SK-N-MC (cell line): ENCODE results near the gene SLC19A2.

Experiments used
- DNase-seq: peaks from one replicate; pipeline ENCODE4 v3.0.0-alpha.2; 2011; ENCODE audit warnings: low read depth, low spot score
- H3K27ac ChIP-seq: fragments of 200-600 bp; sonication (generic); 2 replicates; pipeline ENCODE4 v1.5.1; 2016; ENCODE audit warnings: mixed run types
- H3K36me3 ChIP-seq: fragments of 200-600 bp; sonication (generic); 2 replicates; pipeline ENCODE4 v1.6.1; 2017; ENCODE audit warnings: antibody characterized with exemption, low read length, mixed read lengths; ENCODE audit not compliant: insufficient read depth
- H3K4me3 ChIP-seq: fragments of 200-600 bp; sonication (generic); 2 replicates; pipeline ENCODE4 v1.5.1; 2016
- H3K9ac ChIP-seq: fragments of 200-600 bp; sonication (generic); 2 replicates; pipeline ENCODE4 v1.8.0; 2017; ENCODE audit warnings: mixed run types, mixed read lengths; ENCODE audit not compliant: insufficient read length
- H3K9me3 ChIP-seq: fragments of 200-600 bp; sonication (generic); 2 replicates; pipeline ENCODE4 v1.6.1; 2017; ENCODE audit warnings: low read depth, mild to moderate bottlenecking, antibody characterized with exemption, low read length, moderate library complexity, mixed read lengths
- EZH2 ChIP-seq: fragments of 200-600 bp; sonication (generic); IDR thresholded peaks from one replicate; pipeline ENCODE4 v1.6.1; 2017; ENCODE audit warnings: antibody characterized with exemption
- FOXP2 ChIP-seq: optimal IDR thresholded peaks from 2 replicates; pipeline ENCODE3; 2011; ENCODE audit warnings: mild to moderate bottlenecking, moderate library complexity; ENCODE audit not compliant: insufficient read depth; ENCODE audit errors: extremely low read length, control extremely low read depth
- POLR2AphosphoS5 ChIP-seq: IDR thresholded peaks from 2 replicates; pipeline ENCODE4 v1.6.1; 2012; ENCODE audit warnings: mild to moderate bottlenecking, low read depth, low read length, borderline replicate concordance

The SLC19A2 gene

DNA sequence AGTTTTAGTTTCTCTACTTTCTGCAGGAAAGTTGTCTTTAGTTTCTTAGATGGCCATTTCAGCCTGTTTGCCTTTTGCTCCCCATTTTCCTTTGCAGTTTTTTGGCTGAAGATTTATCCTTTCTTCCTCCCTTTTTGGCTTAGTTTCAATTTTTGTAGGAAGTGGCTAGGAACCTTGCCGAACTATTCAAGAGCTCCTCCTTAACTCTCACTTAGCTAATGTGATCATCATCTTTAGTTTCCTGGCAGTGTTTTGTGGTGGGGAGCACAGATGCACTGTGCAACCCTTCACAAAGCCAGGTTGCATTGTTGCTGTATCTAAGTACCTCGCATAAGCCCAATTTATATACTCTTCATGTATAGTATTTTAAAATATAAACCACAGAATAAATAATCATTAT, 29.7 kb downstream of the SLC19A2 start:
- TF ChIP-seq EZH2 (no peak), POLR2AphosphoS5 (no peak), FOXP2 (no peak)
- no peak overlapping the region for H3K4me3 ChIP-seq
- no peak for DNase-seq
- peaks cover 6% of the 10 kb centered on the region; the same call in 1 of the 2 replicates for H3K9me3 ChIP-seq
- no peaks in the 10 kb centered on the region for H3K36me3 ChIP-seq
- no peak overlapping the region for H3K9ac ChIP-seq
- no peak overlapping the region for H3K27ac ChIP-seq

DNA sequence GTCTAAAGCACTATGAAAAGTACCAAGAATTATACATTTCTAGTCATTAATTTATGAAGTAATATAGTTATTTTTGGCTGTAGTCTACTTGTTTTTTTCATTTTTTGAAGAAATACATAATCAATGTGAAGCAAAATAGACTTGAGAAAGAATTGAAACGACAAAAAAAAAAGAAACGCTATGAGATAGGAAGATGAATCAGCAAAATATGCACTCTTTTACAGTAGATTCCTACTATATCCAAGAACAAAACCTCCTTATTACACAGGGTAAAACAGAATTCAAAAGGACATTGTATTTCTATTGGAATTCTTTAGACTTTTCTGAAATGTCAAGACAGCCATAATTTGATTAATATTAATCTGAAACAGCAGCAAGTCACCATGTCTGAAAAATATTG, 32.8 kb downstream of the SLC19A2 start:
- Histone ChIP-seq H3K4me3 (no peak overlapping the region), H3K36me3 (no peaks in the 10 kb centered on the region), H3K9me3 (peaks cover 6% of the 10 kb centered on the region; the same call in 1 of the 2 replicates), H3K9ac (no peak overlapping the region), H3K27ac (no peak overlapping the region)
- no peak for DNase-seq
- no peak for TF ChIP-seq EZH2
- TF ChIP-seq FOXP2, result no peak
- no peak for TF ChIP-seq POLR2AphosphoS5

DNA sequence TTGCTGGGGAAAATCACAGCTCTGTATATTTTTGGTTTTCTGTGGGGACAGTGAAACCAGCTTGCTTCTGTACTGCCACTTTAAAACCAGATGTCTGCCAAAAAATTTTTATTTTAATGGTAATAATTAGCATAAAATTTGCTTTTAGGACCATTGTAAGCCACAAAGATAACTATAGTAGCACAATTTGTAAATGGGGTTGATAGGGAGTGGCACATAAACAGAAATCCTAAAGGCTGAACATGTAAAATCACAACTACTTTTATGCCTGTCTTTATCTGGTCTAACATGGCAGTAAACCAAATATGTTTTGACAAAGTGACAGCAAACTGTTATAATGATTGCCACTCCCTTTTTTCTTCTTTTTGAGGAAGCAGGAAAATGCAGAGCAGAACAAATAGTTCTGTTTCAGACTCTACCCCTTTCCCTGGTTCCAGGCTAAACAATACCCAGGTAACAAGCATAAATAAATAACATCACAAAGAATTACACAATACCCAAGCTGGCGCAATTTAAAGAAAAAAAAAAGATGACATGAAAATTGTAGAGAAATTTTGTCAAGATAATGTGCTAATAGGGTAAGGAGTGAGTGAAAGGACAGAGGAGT, 34.4 kb downstream of the SLC19A2 start:
- TF ChIP-seq POLR2AphosphoS5 (no peak), FOXP2 (no peak), EZH2 (no peak)
- Histone ChIP-seq H3K27ac (no peak overlapping the region), H3K9ac (no peak overlapping the region), H3K9me3 (no peaks in the 10 kb centered on the region), H3K4me3 (no peak overlapping the region), H3K36me3 (no peaks in the 10 kb centered on the region)
- DNase-seq, result no peak

DNA sequence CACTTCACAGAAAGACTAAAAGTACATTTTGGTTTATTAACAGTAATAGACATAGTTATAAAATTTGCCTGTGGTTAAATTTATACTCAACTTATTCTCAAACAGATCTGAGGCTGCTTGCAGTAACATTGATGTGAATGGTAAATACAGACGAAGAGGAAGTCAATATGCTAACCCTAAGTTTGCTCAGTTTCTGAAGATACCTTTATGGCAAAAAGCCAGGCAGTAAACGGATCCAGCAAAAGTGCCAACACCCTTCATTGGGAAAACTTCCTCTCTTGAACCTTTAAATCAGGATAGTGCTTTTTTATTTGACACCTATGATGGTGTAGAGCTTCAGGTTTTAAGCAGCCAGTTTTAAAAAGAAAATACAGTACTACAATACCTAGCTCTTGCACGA, 41.8 kb downstream of the SLC19A2 start:
- Histone ChIP-seq H3K9me3 (no peaks in the 10 kb centered on the region), H3K9ac (no peak overlapping the region), H3K4me3 (no peak overlapping the region), H3K36me3 (no peaks in the 10 kb centered on the region), H3K27ac (no peak overlapping the region)
- no peak for TF ChIP-seq FOXP2
- DNase-seq, result no peak

DNA sequence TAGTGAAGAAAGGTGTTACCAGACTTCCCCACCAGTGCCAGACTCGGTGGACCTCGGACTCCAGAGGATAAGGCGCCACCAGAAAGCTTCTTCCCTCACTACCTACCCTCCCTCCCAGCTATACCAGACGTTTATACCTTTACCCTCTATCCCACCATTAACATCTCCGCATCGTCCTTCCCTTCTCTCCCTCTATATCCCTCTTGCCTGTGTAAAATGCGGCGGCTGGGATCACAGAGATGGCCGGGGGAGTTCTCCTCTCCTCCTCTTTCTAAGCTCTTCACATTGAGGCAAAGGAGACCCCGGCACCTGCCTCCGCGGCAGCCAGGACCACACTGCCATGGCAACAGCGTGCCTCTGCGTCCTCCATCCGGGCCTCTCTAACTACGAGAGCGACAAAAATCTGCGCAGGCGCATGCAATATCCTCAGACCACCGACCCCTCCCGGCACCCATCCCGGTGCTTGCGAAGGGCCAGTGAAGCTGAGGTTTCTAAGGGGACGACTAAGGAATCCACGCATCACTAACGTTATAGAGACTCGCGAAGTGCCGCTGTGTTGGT, 58.6 kb downstream of the SLC19A2 start, which contains the start of gene CCDC181:
Gene CCDC181, minus strand, starts transcription at position 394 of the 561 bp plus-strand sequence. CDS start 2,547 bp downstream, outside the sequence.
- DNase-seq, result no peak

DNA sequence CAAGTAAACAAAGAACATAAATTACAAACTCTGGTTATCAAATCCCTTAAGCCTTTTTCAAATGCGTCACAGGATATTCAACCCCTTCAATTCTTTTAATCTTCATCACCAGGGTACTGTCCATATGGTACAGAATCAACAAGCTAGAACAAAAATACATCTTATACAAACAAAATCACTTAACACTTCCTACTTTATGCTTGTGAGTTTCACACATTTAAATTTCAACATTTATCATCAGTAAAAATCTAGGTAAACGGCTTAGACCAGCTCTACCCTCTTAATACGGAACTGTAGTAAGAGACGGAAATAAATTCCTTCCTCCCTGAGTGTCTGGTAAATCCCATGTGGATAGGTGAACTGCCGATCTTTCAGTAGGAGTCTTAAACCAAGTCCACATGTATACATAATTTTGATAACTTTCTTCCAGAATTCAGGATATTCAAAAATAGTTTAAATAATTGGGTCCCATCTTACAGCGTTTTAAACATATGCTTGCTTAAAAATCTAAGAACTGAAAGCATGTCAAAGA, 59.5 kb downstream of the SLC19A2 start:
- TF ChIP-seq EZH2 (no peak), FOXP2 (no peak), POLR2AphosphoS5 (no peak)
- DNase-seq, result no peak
- H3K27ac ChIP-seq, result no peak overlapping the region
- peak overlapping the region; percentile 79; the same call in 1 of the 2 replicates for H3K4me3 ChIP-seq
- no peaks in the 10 kb centered on the region for H3K9me3 ChIP-seq
- no peaks in the 10 kb centered on the region for H3K36me3 ChIP-seq
- H3K9ac ChIP-seq, result no peak overlapping the region

More for the DNA sequence above, 58.6 kb downstream of the SLC19A2 start, which contains the start of gene CCDC181:
- Histone ChIP-seq H3K4me3 (peak within 1 kb of the TSS; percentile 79), H3K9me3 (no peaks in the 10 kb centered on the region), H3K27ac (no peak within 1 kb of the TSS), H3K36me3 (no peaks in the 10 kb centered on the region), H3K9ac (peak within 1 kb of the TSS; percentile 64)
- TF ChIP-seq EZH2 (no peak), POLR2AphosphoS5 (peak; percentile 51; the same call in 1 of the 2 replicates), FOXP2 (no peak)

DNA sequence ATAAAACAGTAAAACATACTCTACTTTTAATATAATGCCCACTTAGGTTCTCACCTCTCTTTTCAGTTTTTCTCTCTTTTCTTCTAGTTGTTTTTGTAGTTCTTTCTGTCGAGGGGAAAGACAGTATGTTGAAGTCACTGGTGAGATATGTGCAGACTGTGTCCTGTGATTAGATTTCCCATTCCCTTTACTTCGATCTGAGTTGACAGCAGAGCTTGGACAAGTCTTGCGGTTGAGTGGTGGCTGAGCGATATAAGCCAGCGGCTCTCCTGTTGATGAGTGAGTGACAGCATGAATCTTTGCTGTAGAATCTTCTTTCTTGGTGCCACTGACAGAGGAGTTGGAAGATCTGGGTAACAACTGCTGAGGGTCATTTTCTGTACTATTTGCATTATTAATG, 64.4 kb downstream of the SLC19A2 start:
- H3K4me3 ChIP-seq, result no peak overlapping the region
- no peak for TF ChIP-seq EZH2
- TF ChIP-seq FOXP2, result no peak
- TF ChIP-seq POLR2AphosphoS5, result no peak
- H3K9me3 ChIP-seq, result no peaks in the 10 kb centered on the region
- no peaks in the 10 kb centered on the region for H3K36me3 ChIP-seq
- DNase-seq, result no peak
- H3K27ac ChIP-seq, result no peak overlapping the region
- H3K9ac ChIP-seq, result no peak overlapping the region

DNA sequence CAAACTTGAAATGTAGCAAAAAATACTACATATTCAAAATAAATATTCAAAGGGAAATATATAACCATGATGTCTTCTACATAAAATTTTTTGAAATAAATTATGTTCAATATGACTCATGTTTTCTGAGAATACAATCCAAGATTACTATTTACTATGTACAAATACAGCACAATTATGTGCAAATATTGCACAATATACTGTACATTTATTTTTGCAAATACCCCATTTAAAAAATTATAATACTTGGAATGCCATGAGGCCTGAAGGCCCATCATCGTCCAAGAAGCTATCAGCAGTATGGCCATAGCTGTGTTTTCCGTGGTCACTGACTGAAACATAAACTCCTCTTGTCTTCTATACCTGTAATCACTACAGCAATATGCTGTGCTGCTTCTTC, 70.8 kb downstream of the SLC19A2 start:
- no peak overlapping the region for H3K4me3 ChIP-seq
- no peak for DNase-seq
- no peaks in the 10 kb centered on the region for H3K9me3 ChIP-seq
- H3K36me3 ChIP-seq, result no peaks in the 10 kb centered on the region
- TF ChIP-seq POLR2AphosphoS5 (no peak), EZH2 (no peak), FOXP2 (no peak)
- no peak overlapping the region for H3K9ac ChIP-seq
- no peak overlapping the region for H3K27ac ChIP-seq
